ENCODE measurements around the gene USP4. TPM values are rescaled to one million over a fixed set of nuclear protein-coding genes. Genes with fewer than 3 reads are reported as not detected.
A peak's percentile ranks its signal among the peaks of the same experiment; 100 is the strongest.

The USP4 gene
- total and polyA plus RNA-seq, 3 donors from 2014 or later: 48.0 to 95.1 (median 72.0) TPM

DNA sequence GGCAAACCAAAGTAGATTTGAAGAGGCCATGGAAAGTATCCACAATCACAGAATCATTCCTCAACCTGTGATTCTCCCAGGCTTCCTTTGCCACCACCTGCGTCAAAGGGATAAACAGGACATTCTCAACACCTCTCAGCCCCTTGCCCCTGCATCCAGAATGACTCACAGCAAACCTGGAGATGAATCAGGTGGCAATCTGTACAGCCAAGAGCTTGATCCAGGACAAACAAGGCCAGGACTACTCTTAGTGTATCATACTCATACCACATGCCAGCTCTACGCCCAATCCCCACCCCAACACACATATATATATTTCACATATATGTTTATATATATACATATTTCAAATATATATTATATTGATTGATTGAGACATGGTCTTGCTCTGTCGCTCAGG is 39.3 kb downstream of the USP4 start:
- no peaks in the 10 kb centered on the region for H3K36me3 ChIP-seq (ENCODE audit: low read depth, missing control alignments)
- no peak overlapping the region for H3K4me3 ChIP-seq
- no peaks in the 10 kb centered on the region for H3K9me3 ChIP-seq
- no peaks in the 10 kb centered on the region for H3K27me3 ChIP-seq
- H3K4me1 ChIP-seq: no peaks in the 10 kb centered on the region
- TF ChIP-seq, protein P1, sequence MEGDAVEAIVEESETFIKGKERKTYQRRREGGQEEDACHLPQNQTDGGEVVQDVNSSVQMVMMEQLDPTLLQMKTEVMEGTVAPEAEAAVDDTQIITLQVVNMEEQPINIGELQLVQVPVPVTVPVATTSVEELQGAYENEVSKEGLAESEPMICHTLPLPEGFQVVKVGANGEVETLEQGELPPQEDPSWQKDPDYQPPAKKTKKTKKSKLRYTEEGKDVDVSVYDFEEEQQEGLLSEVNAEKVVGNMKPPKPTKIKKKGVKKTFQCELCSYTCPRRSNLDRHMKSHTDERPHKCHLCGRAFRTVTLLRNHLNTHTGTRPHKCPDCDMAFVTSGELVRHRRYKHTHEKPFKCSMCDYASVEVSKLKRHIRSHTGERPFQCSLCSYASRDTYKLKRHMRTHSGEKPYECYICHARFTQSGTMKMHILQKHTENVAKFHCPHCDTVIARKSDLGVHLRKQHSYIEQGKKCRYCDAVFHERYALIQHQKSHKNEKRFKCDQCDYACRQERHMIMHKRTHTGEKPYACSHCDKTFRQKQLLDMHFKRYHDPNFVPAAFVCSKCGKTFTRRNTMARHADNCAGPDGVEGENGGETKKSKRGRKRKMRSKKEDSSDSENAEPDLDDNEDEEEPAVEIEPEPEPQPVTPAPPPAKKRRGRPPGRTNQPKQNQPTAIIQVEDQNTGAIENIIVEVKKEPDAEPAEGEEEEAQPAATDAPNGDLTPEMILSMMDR (IDR thresholded peaks at IDR 0.05): no peak
- no peak for TF ChIP-seq POLR2A (IDR thresholded peaks at IDR 0.05)
- intact Hi-C loops (cut with DNase I; ENCODE audit: low total_unique reads): no loop called here
- DNase-seq: no peak
- no peak overlapping the region for H3K27ac ChIP-seq
- 97 to 100% methylated on average over 3 of the region's 3 CpGs for WGBS, 2 donors

DNA sequence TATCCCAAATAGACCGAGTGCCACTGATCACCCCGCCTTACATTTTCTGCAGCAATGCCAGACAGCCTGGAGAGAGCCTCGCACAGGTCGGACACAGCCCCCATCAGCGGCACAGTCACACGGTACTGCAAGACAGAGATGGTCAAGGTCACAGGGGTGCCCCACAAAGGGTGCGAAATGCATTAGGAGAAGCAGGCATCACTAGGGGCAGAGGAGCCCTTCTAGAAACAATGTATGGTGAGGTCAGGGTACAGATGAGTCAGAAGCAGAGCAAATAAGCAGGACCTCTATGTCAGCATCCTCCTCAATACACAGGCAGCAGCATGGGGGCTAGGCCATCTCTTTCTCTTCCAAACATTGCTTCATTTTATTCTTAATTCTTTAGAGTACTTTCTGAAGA is 41.3 kb downstream of the USP4 start:
- TF ChIP-seq POLR2A (IDR thresholded peaks at IDR 0.05): no peak
- TF ChIP-seq, protein P1 (IDR thresholded peaks at IDR 0.05): no peak
- H3K4me1 ChIP-seq: no peaks in the 10 kb centered on the region
- 84 to 90% methylated on average over 7 of the region's 7 CpGs for WGBS, 2 donors
- no peaks in the 10 kb centered on the region for H3K27me3 ChIP-seq
- no peaks in the 10 kb centered on the region for H3K36me3 ChIP-seq (ENCODE audit: low read depth, missing control alignments)
- no peak for DNase-seq
- H3K9me3 ChIP-seq: no peaks in the 10 kb centered on the region
- intact Hi-C loops (cut with DNase I; ENCODE audit: low total_unique reads): no loop called here
- H3K27ac ChIP-seq: no peak overlapping the region
- H3K4me3 ChIP-seq: no peak overlapping the region

DNA sequence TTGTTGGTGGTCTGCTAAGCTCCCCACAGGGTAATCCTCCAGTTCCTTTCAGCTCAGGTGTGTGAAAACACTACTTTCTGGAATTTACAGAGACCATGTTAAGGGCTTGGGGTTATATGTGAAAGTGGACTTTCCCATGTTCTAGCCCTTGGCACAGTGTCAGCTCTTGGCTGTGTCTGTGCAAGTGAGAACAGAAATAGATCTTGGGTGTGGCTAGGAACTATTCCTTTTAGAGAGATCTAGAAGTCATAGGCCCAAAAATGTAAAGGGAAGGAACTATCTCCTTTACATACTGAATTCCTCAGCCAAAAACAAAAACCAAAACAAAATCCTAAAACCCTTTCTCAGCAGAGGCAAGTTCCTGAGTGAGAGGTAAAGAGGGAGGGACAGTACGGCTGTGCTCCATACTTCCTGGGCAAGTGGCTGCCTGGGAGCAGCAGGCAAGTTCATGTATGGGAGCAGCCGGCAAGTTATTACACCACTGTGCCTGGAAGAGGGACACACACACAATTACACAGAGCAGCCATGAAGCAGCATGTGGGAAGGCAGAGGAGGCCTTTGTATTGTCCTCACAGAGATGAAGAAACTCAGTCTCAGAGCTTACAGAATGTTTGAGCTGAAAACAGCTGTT is 43.0 kb downstream of the USP4 start:
- intact Hi-C loops (cut with DNase I; ENCODE audit: low total_unique reads): no loop called here
- H3K4me1 ChIP-seq: no peaks in the 10 kb centered on the region
- 53 to 67% methylated on average over 2 of the region's 2 CpGs for WGBS, 2 donors
- H3K36me3 ChIP-seq (ENCODE audit: low read depth, missing control alignments): no peaks in the 10 kb centered on the region
- no peaks in the 10 kb centered on the region for H3K27me3 ChIP-seq
- TF ChIP-seq, protein P1 (IDR thresholded peaks at IDR 0.05): no peak
- no peak for TF ChIP-seq POLR2A (IDR thresholded peaks at IDR 0.05)
- H3K9me3 ChIP-seq: no peaks in the 10 kb centered on the region
- H3K27ac ChIP-seq: peak overlapping the region in 1 of 2 donors; percentile 57
- no peak overlapping the region for H3K4me3 ChIP-seq
- DNase-seq: peak; percentile 69

GRCh38 chr3:49295489-49296058 is 44.3 kb downstream of the USP4 start:
- Histone ChIP-seq H3K36me3 (ENCODE audit: low read depth, missing control alignments) (no peaks in the 10 kb centered on the region), H3K9me3 (no peaks in the 10 kb centered on the region), H3K27me3 (no peaks in the 10 kb centered on the region), H3K4me1 (no peaks in the 10 kb centered on the region), H3K4me3 (no peak overlapping the region), H3K27ac (no peak overlapping the region)
- no peak for TF ChIP-seq POLR2A (IDR thresholded peaks at IDR 0.05)
- TF ChIP-seq, protein P1 (IDR thresholded peaks at IDR 0.05): peak; percentile 28 to 67 (median 53)
- DNase-seq: no peak
- WGBS, 2 donors: 76 to 81% methylated on average over 10 to 11 of the region's 11 CpGs
- intact Hi-C loops (cut with DNase I; ENCODE audit: low total_unique reads): no loop called here

DNA sequence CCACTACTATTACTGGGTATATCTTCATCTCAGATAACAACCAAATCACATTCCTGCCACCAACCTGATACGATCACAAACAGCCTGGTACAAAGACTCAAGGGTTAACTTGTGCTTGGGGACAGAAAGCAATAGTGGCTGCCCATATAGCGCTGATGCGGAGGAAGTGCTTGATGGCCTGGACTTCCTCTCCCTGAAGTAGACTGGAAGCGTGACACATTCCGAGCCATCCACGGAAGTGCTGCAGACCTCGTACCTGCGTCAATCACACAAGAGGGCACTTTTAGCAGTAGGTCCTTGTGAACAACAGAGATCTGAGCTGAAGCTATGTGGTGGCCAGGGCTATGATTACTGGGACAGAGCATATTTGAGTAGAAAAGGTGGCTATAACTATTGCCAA is 45.5 kb downstream of the USP4 start:
- Histone ChIP-seq H3K36me3 (ENCODE audit: low read depth, missing control alignments) (no peaks in the 10 kb centered on the region), H3K27ac (no peak overlapping the region), H3K27me3 (no peaks in the 10 kb centered on the region), H3K4me1 (no peaks in the 10 kb centered on the region), H3K9me3 (no peaks in the 10 kb centered on the region), H3K4me3 (no peak overlapping the region)
- 86 to 97% methylated on average over 7 to 8 of the region's 8 CpGs for WGBS, 2 donors
- intact Hi-C loops (cut with DNase I; ENCODE audit: low total_unique reads): no loop called here
- no peak for DNase-seq
- no peak for TF ChIP-seq POLR2A (IDR thresholded peaks at IDR 0.05)
- TF ChIP-seq, protein P1 (IDR thresholded peaks at IDR 0.05): no peak
